OCI-LY7 (cell line): ENCODE measurements around the gene ADD1. TPM values are rescaled to one million over a fixed set of nuclear protein-coding genes. Genes with fewer than 3 reads are reported as not detected.

ENCODE experiments used
- BruUV-seq: library from RNA; stranded (reverse); fragments of 400-500 nt; replicated peaks from 2 replicates; lab custom pipeline; 2021; lab: Mats Ljungman, UMichigan
- CTCF ChIA-PET: fragments of 300-600 bp; sonication (Branson Sonifier 250); formaldehyde crosslinking; loops from one replicate; lab custom pipeline; 2022; ENCODE audit warnings: antibody characterized with exemption; ENCODE audit not compliant: unreplicated experiment; lab: Charles Lee
- POLR2A ChIA-PET: fragments of 300-600 bp; sonication (Branson Sonifier 250); formaldehyde crosslinking; loops from one replicate; lab custom pipeline; 2022; ENCODE audit warnings: antibody characterized with exemption; lab: Charles Lee
- DNase-seq: peaks from one replicate; pipeline ENCODE4 v3.0.0-alpha.2; 2015; ENCODE audit warnings: low spot score
- H2AFZ ChIP-seq: fragments of 200-600 bp; sonication (generic), shearing (Covaris generic); 2 replicates; pipeline ENCODE4 v1.6.1; 2014; ENCODE audit warnings: mild to moderate bottlenecking, antibody characterized with exemption, low read length, moderate library complexity
- H3K27ac ChIP-seq: fragments of 200-600 bp; sonication (generic); 2 replicates; pipeline ENCODE4 v1.5.1; 2014; ENCODE audit warnings: mixed run types, low read depth, mild to moderate bottlenecking, moderate library complexity, low read length, inconsistent platforms; ENCODE audit not compliant: poor library complexity, severe bottlenecking
- H3K36me3 ChIP-seq: fragments of 200-600 bp; sonication (generic); 2 replicates; pipeline ENCODE4 v1.6.1; 2014; ENCODE audit warnings: mild to moderate bottlenecking, antibody characterized with exemption, low read length, moderate library complexity, mixed read lengths; ENCODE audit not compliant: insufficient read depth
- H3K4me1 ChIP-seq: fragments of 200-600 bp; sonication (generic); 2 replicates; pipeline ENCODE4 v1.5.1; 2014; ENCODE audit warnings: mild to moderate bottlenecking, low read length; ENCODE audit not compliant: insufficient read depth, poor library complexity, severe bottlenecking
- H3K4me2 ChIP-seq: fragments of 200-600 bp; sonication (generic); 2 replicates; pipeline ENCODE4 v1.6.1; 2014; ENCODE audit warnings: mild to moderate bottlenecking, low read length
- H3K4me3 ChIP-seq: fragments of 200-600 bp; sonication (generic); 2 replicates; pipeline ENCODE4 v1.5.1; 2014; ENCODE audit warnings: mild to moderate bottlenecking, low read depth, low read length; ENCODE audit not compliant: poor library complexity, severe bottlenecking
- H3K79me2 ChIP-seq: fragments of 200-600 bp; sonication (generic); 2 replicates; pipeline ENCODE4 v1.6.1; 2016; ENCODE audit warnings: low read depth, mild to moderate bottlenecking, low read length, moderate library complexity, mixed read lengths; ENCODE audit not compliant: insufficient read depth
- H3K9me2 ChIP-seq: fragments of 200-600 bp; sonication (generic); 2 replicates; pipeline ENCODE4 v1.6.1; 2016; ENCODE audit warnings: mild to moderate bottlenecking, low read length, mixed read lengths; ENCODE audit not compliant: insufficient read depth
- H3K9me3 ChIP-seq: fragments of 200-600 bp; sonication (generic); 2 replicates; pipeline ENCODE4 v1.6.1; 2014; ENCODE audit warnings: mild to moderate bottlenecking, mixed run types, low read length, mixed read lengths
- H4K20me1 ChIP-seq: fragments of 200-600 bp; sonication (generic); 2 replicates; pipeline ENCODE4 v1.6.1; 2014; ENCODE audit warnings: mild to moderate bottlenecking, antibody characterized with exemption, low read length, moderate library complexity, mixed read lengths; ENCODE audit not compliant: insufficient read depth
- EZH2phosphoT487 ChIP-seq: fragments of 200-600 bp; sonication (generic); IDR thresholded peaks from 2 replicates; pipeline ENCODE4 v1.6.1; 2018; ENCODE audit warnings: low read depth, borderline replicate concordance, mild to moderate bottlenecking, mixed run types, antibody characterized with exemption, low read length, moderate library complexity, mixed read lengths
- intact Hi-C: fragments of 100-400 bp; cut with micrococcal nuclease; formaldehyde crosslinking; loops from one replicate; pipeline ENCODE4 v1.10.0; 2022; ENCODE audit not compliant: unreplicated experiment
- total RNA-seq, 2 experiments: library from RNA; depleted of rRNA in 1 of 2; stranded (reverse); fragments of >200 nt in 1 of 2; shearing (Covaris generic) in 1 of 2; gene quantifications; 2 replicates each; pipeline ENCODE4 v1.2.3, GENCODE V29; 2014 to 2022
- TF ChIP-seq, protein P1 (sequence below): fragments of 200-600 bp; sonication (generic); conservative IDR thresholded peaks from 2 replicates; pipeline ENCODE4 v1.5.1; 2014; ENCODE audit warnings: mild to moderate bottlenecking, antibody characterized with exemption, low read length, moderate library complexity, mixed read lengths

The ADD1 gene
- total RNA-seq, 2 experiments from 2014 or later = 85.3 to 108 TPM

DNA sequence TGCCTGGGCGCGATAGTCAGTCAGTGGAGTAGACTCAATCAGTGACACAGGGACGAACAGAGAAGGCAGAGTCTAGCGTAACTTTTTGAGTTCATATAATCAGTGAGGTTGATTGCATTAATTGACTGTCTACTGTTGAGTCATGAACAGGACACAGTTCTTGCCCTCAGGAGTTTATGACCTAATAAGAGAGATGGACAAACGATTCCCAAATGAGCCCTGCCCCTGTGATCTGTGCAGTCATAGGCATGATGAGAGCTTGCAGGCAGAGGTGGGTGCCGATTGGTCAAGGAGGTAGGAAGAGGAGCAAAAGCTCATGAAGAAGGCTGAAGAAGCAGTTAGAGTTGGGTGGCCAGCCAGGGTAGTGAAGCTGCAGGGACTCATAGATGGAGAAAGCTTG is 57.1 kb downstream of the ADD1 start:
- TF ChIP-seq, protein P1, sequence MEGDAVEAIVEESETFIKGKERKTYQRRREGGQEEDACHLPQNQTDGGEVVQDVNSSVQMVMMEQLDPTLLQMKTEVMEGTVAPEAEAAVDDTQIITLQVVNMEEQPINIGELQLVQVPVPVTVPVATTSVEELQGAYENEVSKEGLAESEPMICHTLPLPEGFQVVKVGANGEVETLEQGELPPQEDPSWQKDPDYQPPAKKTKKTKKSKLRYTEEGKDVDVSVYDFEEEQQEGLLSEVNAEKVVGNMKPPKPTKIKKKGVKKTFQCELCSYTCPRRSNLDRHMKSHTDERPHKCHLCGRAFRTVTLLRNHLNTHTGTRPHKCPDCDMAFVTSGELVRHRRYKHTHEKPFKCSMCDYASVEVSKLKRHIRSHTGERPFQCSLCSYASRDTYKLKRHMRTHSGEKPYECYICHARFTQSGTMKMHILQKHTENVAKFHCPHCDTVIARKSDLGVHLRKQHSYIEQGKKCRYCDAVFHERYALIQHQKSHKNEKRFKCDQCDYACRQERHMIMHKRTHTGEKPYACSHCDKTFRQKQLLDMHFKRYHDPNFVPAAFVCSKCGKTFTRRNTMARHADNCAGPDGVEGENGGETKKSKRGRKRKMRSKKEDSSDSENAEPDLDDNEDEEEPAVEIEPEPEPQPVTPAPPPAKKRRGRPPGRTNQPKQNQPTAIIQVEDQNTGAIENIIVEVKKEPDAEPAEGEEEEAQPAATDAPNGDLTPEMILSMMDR = no peak
- TF ChIP-seq EZH2phosphoT487 = no peak
- intact Hi-C loops = no loop called here
- no TSS peak for BruUV-seq

GRCh38 chr4:2901186-2901585 is 57.5 kb downstream of the ADD1 start:
- BruUV-seq = no TSS peak
- ChIA-PET POLR2A (interaction anchor here (0.6 kb wide), 1 partner anchor 48 kb away, joined by 7 read pairs; no protein-coding TSS in a partner anchor), CTCF (no interaction called here)
- Histone ChIP-seq H3K9me2 (no peaks in the 10 kb centered on the region), H3K9me3 (no peaks in the 10 kb centered on the region), H2AFZ (no peak overlapping the region), H3K27ac (no peak overlapping the region), H3K79me2 (no peaks in the 10 kb centered on the region), H3K4me2 (no peak overlapping the region), H3K36me3 (peaks cover 42% of the 10 kb centered on the region), H3K4me1 (no peaks in the 10 kb centered on the region), H4K20me1 (no peaks in the 10 kb centered on the region), H3K4me3 (no peak overlapping the region)
- DNase-seq = no peak
- intact Hi-C loops = no loop called here
- TF ChIP-seq EZH2phosphoT487 = no peak
- TF ChIP-seq, protein P1 = no peak

More for the DNA sequence above, 57.1 kb downstream of the ADD1 start:
- Histone ChIP-seq H3K9me3 (no peaks in the 10 kb centered on the region), H3K36me3 (peaks cover 40% of the 10 kb centered on the region), H3K4me1 (no peaks in the 10 kb centered on the region), H3K27ac (no peak overlapping the region), H2AFZ (no peak overlapping the region), H3K9me2 (no peaks in the 10 kb centered on the region), H4K20me1 (no peaks in the 10 kb centered on the region), H3K79me2 (no peaks in the 10 kb centered on the region), H3K4me2 (no peak overlapping the region), H3K4me3 (no peak overlapping the region)
- POLR2A ChIA-PET = interaction anchor here (0.6 kb wide), 1 partner anchor 48 kb away, joined by 7 read pairs; no protein-coding TSS in a partner anchor
- CTCF ChIA-PET = no interaction called here
- no peak for DNase-seq

DNA sequence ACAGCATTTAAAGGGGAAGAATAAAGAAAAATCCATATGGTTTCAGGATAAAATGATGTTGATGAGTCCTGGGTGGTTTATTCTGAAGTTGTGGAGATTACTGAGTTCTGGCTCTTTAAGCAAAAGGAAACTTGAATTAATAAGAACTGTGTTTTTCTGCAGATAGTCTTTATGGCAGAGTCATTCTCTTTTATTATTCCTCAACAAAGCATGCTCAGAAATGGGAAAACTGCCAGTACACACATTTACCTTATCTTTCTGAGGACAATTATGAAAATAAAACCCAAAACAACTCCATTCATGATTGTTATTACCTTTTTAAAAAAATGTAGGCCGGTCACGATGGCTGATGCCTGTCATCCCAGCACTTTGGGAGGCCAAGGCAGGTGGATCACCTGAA is 58.5 kb downstream of the ADD1 start:
- intact Hi-C loops = no loop called here
- H4K20me1 ChIP-seq = no peaks in the 10 kb centered on the region
- DNase-seq = no peak
- no peak overlapping the region for H3K27ac ChIP-seq
- no peak overlapping the region for H3K4me2 ChIP-seq
- no peaks in the 10 kb centered on the region for H3K79me2 ChIP-seq
- no peak overlapping the region for H3K4me3 ChIP-seq
- H3K9me3 ChIP-seq = no peaks in the 10 kb centered on the region
- BruUV-seq = no TSS peak
- H3K9me2 ChIP-seq = no peaks in the 10 kb centered on the region
- peaks cover 45% of the 10 kb centered on the region for H3K36me3 ChIP-seq
- CTCF ChIA-PET = no interaction called here
- no peak overlapping the region for H2AFZ ChIP-seq
- H3K4me1 ChIP-seq = no peaks in the 10 kb centered on the region
- no peak for TF ChIP-seq EZH2phosphoT487
- TF ChIP-seq, protein P1 = no peak
- POLR2A ChIA-PET = no interaction called here
